ENCODE data around the gene ELL. TPM values are rescaled to one million over a fixed set of nuclear protein-coding genes. Genes with fewer than 3 reads are reported as not detected.

Gene ELL
- total RNA-seq, 1 experiment from 2014 or later, result 17.0 TPM

DNA sequence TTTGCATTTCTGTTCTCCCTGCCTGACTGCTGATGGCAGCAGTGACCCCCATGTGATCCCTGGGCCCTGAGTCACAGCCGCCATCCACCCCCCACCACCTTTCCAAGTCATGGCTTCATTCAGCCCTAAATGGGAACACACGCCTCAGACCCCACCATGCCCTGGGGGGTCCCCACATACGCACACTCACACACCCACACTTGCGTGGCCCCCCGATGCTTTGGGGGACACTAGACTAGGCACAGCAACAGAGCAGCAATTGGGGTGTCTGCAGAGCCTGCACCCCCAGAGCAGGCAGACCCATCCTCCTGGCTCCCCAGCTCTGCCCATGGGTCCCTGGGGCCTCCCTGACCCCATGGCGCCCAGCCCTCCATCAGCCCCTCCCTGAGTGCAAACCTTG is 78.5 kb downstream of the ELL start:
- H3K27ac Mint-ChIP-seq, result peak overlapping the region in 2 of 3 experiments; percentile 61 to 84; a peak in 2 of 7 replicates

More for the DNA sequence above, 78.5 kb downstream of the ELL start:
- H3K56ac ChIP-seq (ENCODE audit: insufficient read length, low read depth, low read length), result no peak overlapping the region
- TF ChIP-seq, protein P1, sequence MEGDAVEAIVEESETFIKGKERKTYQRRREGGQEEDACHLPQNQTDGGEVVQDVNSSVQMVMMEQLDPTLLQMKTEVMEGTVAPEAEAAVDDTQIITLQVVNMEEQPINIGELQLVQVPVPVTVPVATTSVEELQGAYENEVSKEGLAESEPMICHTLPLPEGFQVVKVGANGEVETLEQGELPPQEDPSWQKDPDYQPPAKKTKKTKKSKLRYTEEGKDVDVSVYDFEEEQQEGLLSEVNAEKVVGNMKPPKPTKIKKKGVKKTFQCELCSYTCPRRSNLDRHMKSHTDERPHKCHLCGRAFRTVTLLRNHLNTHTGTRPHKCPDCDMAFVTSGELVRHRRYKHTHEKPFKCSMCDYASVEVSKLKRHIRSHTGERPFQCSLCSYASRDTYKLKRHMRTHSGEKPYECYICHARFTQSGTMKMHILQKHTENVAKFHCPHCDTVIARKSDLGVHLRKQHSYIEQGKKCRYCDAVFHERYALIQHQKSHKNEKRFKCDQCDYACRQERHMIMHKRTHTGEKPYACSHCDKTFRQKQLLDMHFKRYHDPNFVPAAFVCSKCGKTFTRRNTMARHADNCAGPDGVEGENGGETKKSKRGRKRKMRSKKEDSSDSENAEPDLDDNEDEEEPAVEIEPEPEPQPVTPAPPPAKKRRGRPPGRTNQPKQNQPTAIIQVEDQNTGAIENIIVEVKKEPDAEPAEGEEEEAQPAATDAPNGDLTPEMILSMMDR (conservative IDR thresholded peaks at IDR 0.05), result no peak
- H3K18ac ChIP-seq (ENCODE audit: insufficient read length, low read depth, low read length), result no peak overlapping the region
- Mint-ChIP-seq H3K27me3 (ENCODE audit: low read depth) (peaks cover 1% of the 10 kb centered on the region; the same call in 1 of the 2 replicates), H3K4me3 (no peak overlapping the region), H3K4me1 (peaks cover 20 to 23% of the 10 kb centered on the region in 2 experiments), H3K9me3 (peaks cover 3% of the 10 kb centered on the region in 2 experiments; a peak in 3 of 5 replicates), H3K36me3 (ENCODE audit: insufficient read depth in 1 of 3, low read depth in 3 of 3) (peaks cover 5 to 27% (median 19%) of the 10 kb centered on the region in 3 experiments; a peak in 6 of 7 replicates)
- no peak overlapping the region for H3K4ac ChIP-seq (ENCODE audit: low read depth, low read length)
- H4K5ac ChIP-seq (ENCODE audit: insufficient read length, low read depth, low read length), result no peak overlapping the region
- H4K8ac ChIP-seq (replicated peaks; ENCODE audit: insufficient read length, low read depth, low read length), result no peak overlapping the region
- WGBS (ENCODE audit: extremely low coverage, insufficient read length, low lambda C conversion rate), result no CpG with 5 or more reads among the region's 6 CpGs
- H3T11ph ChIP-seq (ENCODE audit: low read length), result no peak overlapping the region
- DNase-seq, result no peak
- H3K14ac ChIP-seq (ENCODE audit: insufficient read depth, low read length), result no peak overlapping the region
- no peak overlapping the region for H3K27ac ChIP-seq (ENCODE audit: insufficient read length, low read depth, low read length)
- no peaks in the 10 kb centered on the region for H3K9me3 ChIP-seq (ENCODE audit: control insufficient read depth, low read depth, low read length)
- no peak overlapping the region for H3K4me2 ChIP-seq (ENCODE audit: insufficient read depth, insufficient read length, low read length)
- no peak overlapping the region for H2BK15ac ChIP-seq (ENCODE audit: low read depth, low read length)
- no peak overlapping the region for H4K91ac ChIP-seq (ENCODE audit: insufficient read length, low read depth, low read length)
- H3K79me2 ChIP-seq (ENCODE audit: insufficient read depth, low read length), result no peaks in the 10 kb centered on the region
- H3K27me3 ChIP-seq (ENCODE audit: insufficient read depth, low read length), result no peaks in the 10 kb centered on the region
- no peak overlapping the region for H2AFZ ChIP-seq (ENCODE audit: low read length)
- no peak overlapping the region for H3K23ac ChIP-seq (ENCODE audit: insufficient read length, low read depth, low read length)
- H4K20me1 ChIP-seq (ENCODE audit: control insufficient read depth, insufficient read depth, insufficient read length), result no peaks in the 10 kb centered on the region
- H3K4me1 ChIP-seq (ENCODE audit: insufficient read depth, low read length), result peaks cover 7% of the 10 kb centered on the region; the same call in 1 of the 2 replicates
- no peak overlapping the region for H2BK20ac ChIP-seq (ENCODE audit: low read depth, low read length, poor library complexity, severe bottlenecking)
- H2AK5ac ChIP-seq (ENCODE audit: insufficient read length, low read length), result no peak overlapping the region
- H2BK120ac ChIP-seq (ENCODE audit: low read depth, low read length, poor library complexity, severe bottlenecking), result no peak overlapping the region
- no peak overlapping the region for H2BK5ac ChIP-seq (ENCODE audit: insufficient read length, low read length)
- peaks cover 2% of the 10 kb centered on the region for H3K23me2 ChIP-seq (ENCODE audit: insufficient read length, low read depth, low read length, poor library complexity, severe bottlenecking)
- H3K9ac ChIP-seq (ENCODE audit: extremely low read depth, insufficient read length, low read length), result no peak overlapping the region
- H2BK12ac ChIP-seq (ENCODE audit: insufficient read length, low read depth, low read length), result no peak overlapping the region
- H3K79me1 ChIP-seq (ENCODE audit: insufficient read depth, low read depth, low read length, poor library complexity, severe bottlenecking), result no peaks in the 10 kb centered on the region
